Measurements from ENCODE around the gene AK9. TPM values are rescaled to one million over a fixed set of nuclear protein-coding genes. Genes with fewer than 3 reads are reported as not detected.
"Not testable (repeated sequence)": the region's sequence is repeated elsewhere in the genome, so short reads cannot be mapped to it uniquely, and the experiment has no call there.

AK9 gene
- total RNA-seq, 1 donor from 2014 or later, result 5.4 TPM

DNA sequence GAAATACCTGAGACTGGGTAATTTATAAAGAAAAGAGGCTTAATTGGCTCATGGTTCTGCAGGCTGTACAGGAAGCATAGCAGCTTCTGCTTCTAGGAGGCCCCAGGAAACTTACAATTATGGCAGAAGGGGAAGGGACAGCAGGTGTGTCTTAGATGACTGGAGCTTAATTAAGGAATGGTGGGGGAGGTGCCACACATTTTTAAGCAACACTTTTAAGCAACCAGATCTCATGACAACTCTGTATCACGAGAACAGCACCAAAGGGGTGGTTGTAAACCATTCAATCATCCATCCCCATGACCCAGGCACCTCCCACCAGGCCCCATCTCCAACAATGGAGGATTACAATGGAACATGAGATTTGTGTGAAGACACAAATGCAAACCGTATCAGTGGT is 27.0 kb upstream of the AK9 start:
- DNase-seq (ENCODE audit: low read depth), result no peak
- H3K4me3 ChIP-seq (ENCODE audit: low read depth, low read length), result no peak overlapping the region
- no peaks in the 10 kb centered on the region for H3K36me3 ChIP-seq (ENCODE audit: control insufficient read depth, insufficient read depth, low read length)
- no peaks in the 10 kb centered on the region for H3K27me3 ChIP-seq (ENCODE audit: control insufficient read depth, insufficient read depth, low read length)
- TF ChIP-seq, protein P1, sequence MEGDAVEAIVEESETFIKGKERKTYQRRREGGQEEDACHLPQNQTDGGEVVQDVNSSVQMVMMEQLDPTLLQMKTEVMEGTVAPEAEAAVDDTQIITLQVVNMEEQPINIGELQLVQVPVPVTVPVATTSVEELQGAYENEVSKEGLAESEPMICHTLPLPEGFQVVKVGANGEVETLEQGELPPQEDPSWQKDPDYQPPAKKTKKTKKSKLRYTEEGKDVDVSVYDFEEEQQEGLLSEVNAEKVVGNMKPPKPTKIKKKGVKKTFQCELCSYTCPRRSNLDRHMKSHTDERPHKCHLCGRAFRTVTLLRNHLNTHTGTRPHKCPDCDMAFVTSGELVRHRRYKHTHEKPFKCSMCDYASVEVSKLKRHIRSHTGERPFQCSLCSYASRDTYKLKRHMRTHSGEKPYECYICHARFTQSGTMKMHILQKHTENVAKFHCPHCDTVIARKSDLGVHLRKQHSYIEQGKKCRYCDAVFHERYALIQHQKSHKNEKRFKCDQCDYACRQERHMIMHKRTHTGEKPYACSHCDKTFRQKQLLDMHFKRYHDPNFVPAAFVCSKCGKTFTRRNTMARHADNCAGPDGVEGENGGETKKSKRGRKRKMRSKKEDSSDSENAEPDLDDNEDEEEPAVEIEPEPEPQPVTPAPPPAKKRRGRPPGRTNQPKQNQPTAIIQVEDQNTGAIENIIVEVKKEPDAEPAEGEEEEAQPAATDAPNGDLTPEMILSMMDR (IDR thresholded peaks at IDR 0.05; ENCODE audit: insufficient read depth, low read length, poor library complexity, severe bottlenecking), result no peak

DNA sequence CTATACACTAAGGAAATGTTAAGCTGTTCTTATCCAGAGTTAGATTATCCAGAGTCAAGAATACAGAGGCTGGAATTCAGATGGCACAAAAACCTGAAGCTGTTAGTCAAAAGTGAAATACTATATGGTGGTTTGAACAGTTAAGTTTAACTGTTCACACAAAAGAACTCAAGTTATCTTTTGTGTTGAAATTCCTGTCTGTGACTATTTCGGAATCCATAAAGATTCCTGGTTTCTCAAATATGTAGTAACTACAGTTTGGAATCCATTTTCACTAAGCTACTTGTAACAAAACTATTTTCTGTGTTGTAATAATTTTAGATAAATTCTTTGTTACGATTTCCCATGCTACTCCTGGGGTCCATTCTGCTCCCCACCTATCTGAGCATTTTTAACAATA is 24.6 kb upstream of the AK9 start:
- TF ChIP-seq, protein P1 (IDR thresholded peaks at IDR 0.05; ENCODE audit: insufficient read depth, low read length, poor library complexity, severe bottlenecking), result no peak
- Histone ChIP-seq H3K4me3 (ENCODE audit: low read depth, low read length) (no peak overlapping the region), H3K27me3 (ENCODE audit: control insufficient read depth, insufficient read depth, low read length) (no peaks in the 10 kb centered on the region), H3K36me3 (ENCODE audit: control insufficient read depth, insufficient read depth, low read length) (no peaks in the 10 kb centered on the region)
- no peak for DNase-seq (ENCODE audit: low read depth)

DNA sequence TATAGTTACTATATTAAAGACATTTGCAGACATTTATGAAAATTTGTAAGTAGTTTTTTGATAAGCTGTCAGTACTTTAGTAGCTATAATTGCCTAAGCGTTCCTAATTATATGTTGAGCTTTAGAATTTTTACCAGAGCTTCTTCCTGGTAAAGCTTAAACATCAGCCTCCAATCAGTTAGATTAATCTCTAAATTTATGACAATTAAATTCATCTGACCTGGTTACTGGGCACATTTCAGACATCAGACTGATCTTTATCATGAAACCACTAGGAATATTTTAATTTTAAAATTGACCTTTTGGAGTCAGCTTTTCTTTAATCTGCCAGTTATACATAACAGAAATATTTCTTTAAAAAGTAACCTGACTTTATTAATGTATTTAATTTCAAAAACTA is 23.6 kb upstream of the AK9 start:
- H3K36me3 ChIP-seq (ENCODE audit: control insufficient read depth, insufficient read depth, low read length), result no peaks in the 10 kb centered on the region
- TF ChIP-seq, protein P1 (IDR thresholded peaks at IDR 0.05; ENCODE audit: insufficient read depth, low read length, poor library complexity, severe bottlenecking), result no peak
- no peak overlapping the region for H3K4me3 ChIP-seq (ENCODE audit: low read depth, low read length)
- no peak for DNase-seq (ENCODE audit: low read depth)
- no peaks in the 10 kb centered on the region for H3K27me3 ChIP-seq (ENCODE audit: control insufficient read depth, insufficient read depth, low read length)

DNA sequence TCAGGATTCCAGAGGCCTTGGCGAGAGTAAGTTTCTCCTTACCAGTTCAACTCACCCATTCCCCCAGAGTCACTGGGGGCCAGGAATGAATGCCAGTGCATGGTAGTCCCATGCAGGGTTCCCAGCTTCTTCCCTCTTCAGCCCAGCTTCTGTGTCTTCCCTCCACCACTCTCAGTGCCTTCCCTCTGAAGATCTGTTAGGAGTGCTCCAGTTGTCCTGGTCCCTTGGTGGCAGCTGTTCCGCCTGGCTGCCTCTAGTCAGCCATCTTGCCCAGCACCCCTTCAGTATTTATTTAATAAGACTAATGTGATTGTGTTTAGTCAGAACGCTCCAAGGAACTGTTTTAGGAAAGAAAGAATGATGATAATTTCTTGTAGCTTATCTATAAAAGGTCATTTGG is 23.2 kb upstream of the AK9 start:
- H3K27me3 ChIP-seq (ENCODE audit: control insufficient read depth, insufficient read depth, low read length), result no peaks in the 10 kb centered on the region
- no peak overlapping the region for H3K4me3 ChIP-seq (ENCODE audit: low read depth, low read length)
- no peaks in the 10 kb centered on the region for H3K36me3 ChIP-seq (ENCODE audit: control insufficient read depth, insufficient read depth, low read length)
- no peak for DNase-seq (ENCODE audit: low read depth)
- TF ChIP-seq, protein P1 (IDR thresholded peaks at IDR 0.05; ENCODE audit: insufficient read depth, low read length, poor library complexity, severe bottlenecking), result no peak

DNA sequence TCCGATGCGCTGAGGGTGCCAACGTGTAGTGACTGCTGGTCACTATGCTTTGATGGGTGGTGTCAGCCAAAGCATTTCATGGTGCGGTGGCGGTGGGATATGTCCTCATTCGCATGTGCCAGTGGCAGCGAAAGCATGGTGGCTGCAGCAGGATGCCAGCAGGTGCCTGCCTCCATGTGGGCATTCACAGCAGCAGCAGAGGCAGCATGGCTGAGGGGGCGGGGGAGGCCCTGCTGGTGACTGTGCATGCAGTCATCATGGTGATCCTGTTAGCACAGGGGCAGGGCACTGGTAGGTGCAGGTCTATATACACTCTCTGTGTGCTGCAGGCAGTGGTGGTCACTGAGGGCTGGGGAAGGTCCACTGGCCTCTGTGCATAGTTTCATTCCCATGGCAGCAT is 22.1 kb upstream of the AK9 start:
- TF ChIP-seq, protein P1 (IDR thresholded peaks at IDR 0.05; ENCODE audit: insufficient read depth, low read length, poor library complexity, severe bottlenecking), result no peak
- Histone ChIP-seq H3K4me3 (ENCODE audit: low read depth, low read length) (no peak overlapping the region), H3K36me3 (ENCODE audit: control insufficient read depth, insufficient read depth, low read length) (no peaks in the 10 kb centered on the region), H3K27me3 (ENCODE audit: control insufficient read depth, insufficient read depth, low read length) (no peaks in the 10 kb centered on the region)
- no peak for DNase-seq (ENCODE audit: low read depth)

DNA sequence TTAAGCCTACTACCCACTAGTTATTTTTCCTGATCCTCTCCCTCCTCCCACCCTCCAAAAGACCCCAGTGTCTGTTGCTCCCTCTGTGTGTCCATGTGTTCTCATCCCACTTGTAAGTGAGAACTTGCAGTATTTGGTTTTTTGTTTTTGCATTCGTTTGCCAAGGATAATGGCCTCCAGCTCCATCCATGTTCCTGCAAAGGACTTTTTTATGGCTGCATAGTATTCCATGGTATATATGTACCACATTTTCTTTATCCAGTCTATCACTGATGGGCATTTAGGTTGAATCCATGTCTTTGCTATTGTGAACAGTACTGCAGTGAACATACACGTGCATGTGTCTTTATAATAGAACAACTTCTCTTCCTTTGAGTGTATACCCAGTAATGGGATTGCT is 17.1 kb upstream of the AK9 start:
- DNase-seq (ENCODE audit: low read depth); H3K4me3 ChIP-seq (ENCODE audit: low read depth, low read length); H3K36me3 ChIP-seq (ENCODE audit: control insufficient read depth, insufficient read depth, low read length); H3K27me3 ChIP-seq (ENCODE audit: control insufficient read depth, insufficient read depth, low read length): not testable (repeated sequence)
